Umbilical cord (tissue), 2 donors: ENCODE results near the gene CD163L1. TPM values are rescaled to one million over a fixed set of nuclear protein-coding genes. Genes with fewer than 3 reads are reported as not detected.
"Not testable (repeated sequence)": the region's sequence is repeated elsewhere in the genome, so short reads cannot be mapped to it uniquely, and the experiment has no call there.

ENCODE experiments used
- DNase-seq: peaks from one replicate; pipeline ENCODE4 v3.0.0-alpha.2; 2015; ENCODE audit warnings: low spot score
- total RNA-seq: library from RNA; depleted of rRNA; stranded (reverse); fragments of >200 nt; gene quantifications from one replicate; pipeline ENCODE4 v1.2.3, GENCODE V29; 2014; ENCODE audit warnings: low replicate concordance; ENCODE audit not compliant: insufficient read depth

Gene CD163L1
- total RNA-seq, 1 donor from 2014 or later, result 24.8 TPM

GRCh38 chr12:7404275-7404674, 39.7 kb downstream of the CD163L1 start:
- no peak for DNase-seq

- no peak for DNase-seq
Measured at GRCh38 chr12:7403466-7403865, 40.5 kb downstream of the CD163L1 start.

- no peak for DNase-seq
Measured at GRCh38 chr12:7399089-7399488, 44.9 kb downstream of the CD163L1 start.

GRCh38 chr12:7396418-7396817, 47.5 kb downstream of the CD163L1 start:
- DNase-seq, result no peak

- no peak for DNase-seq
Measured at GRCh38 chr12:7395950-7396349, 48.0 kb downstream of the CD163L1 start.

- DNase-seq, result no peak
Measured at GRCh38 chr12:7387289-7387688, 56.7 kb downstream of the CD163L1 start.

- no peak for DNase-seq
Measured at GRCh38 chr12:7383157-7383556, 60.8 kb downstream of the CD163L1 start.

- DNase-seq, result no peak
Measured at GRCh38 chr12:7376196-7376595, 67.8 kb downstream of the CD163L1 start.

GRCh38 chr12:7375145-7375543, 68.8 kb downstream of the CD163L1 start:
- DNase-seq, result no peak

GRCh38 chr12:7374423-7375144, 69.4 kb downstream of the CD163L1 start:
- peak; percentile 1 for DNase-seq

- DNase-seq, result no peak
Measured at GRCh38 chr12:7373226-7373625, 70.7 kb downstream of the CD163L1 start.

- DNase-seq, result no peak
Measured at GRCh38 chr12:7369274-7369729, 74.7 kb downstream of the CD163L1 start.

GRCh38 chr12:7362734-7363133, 81.2 kb downstream of the CD163L1 start:
- DNase-seq, result no peak

- no peak for DNase-seq
Measured at GRCh38 chr12:7361265-7361664, 82.7 kb downstream of the CD163L1 start.

GRCh38 chr12:7354529-7354928, 89.4 kb downstream of the CD163L1 start:
- DNase-seq, result no peak

GRCh38 chr12:7352661-7353060, 91.3 kb downstream of the CD163L1 start:
- no peak for DNase-seq

- DNase-seq, result no peak
Measured at GRCh38 chr12:7351177-7351576, 92.8 kb downstream of the CD163L1 start.

- no peak for DNase-seq
Measured at GRCh38 chr12:7349418-7349817, 94.5 kb downstream of the CD163L1 start.

GRCh38 chr12:7346551-7347225, 97.3 kb downstream of the CD163L1 start:
- DNase-seq, result no peak

- DNase-seq, result peak; percentile 3
Measured at GRCh38 chr12:7344833-7345606, 98.9 kb downstream of the CD163L1 start.

GRCh38 chr12:7339675-7340074, 104.3 kb downstream of the CD163L1 start:
- DNase-seq, result no peak

- DNase-seq, result not testable (repeated sequence)
Measured at GRCh38 chr12:7337790-7338189, 106.2 kb downstream of the CD163L1 start.
